GM23338 (cell line): ENCODE measurements around the gene MMP17. TPM values are rescaled to one million over a fixed set of nuclear protein-coding genes. Genes with fewer than 3 reads are reported as not detected.

Experiments used
- ATAC-seq: fragments of 200-7000 bp; cut with Tn5 transposase; 3 replicates; pipeline ENCODE4 v1.9.1; 2020
- DNase-seq: peaks from one replicate; pipeline ENCODE4 v3.0.0-alpha.2; 2015; ENCODE audit warnings: low spot score
- H2AFZ ChIP-seq: fragments of 200-600 bp; sonication (generic); 2 replicates; pipeline ENCODE4 v1.8.0; 2016; ENCODE audit warnings: antibody characterized with exemption, mild to moderate bottlenecking, moderate library complexity
- H3F3A ChIP-seq: fragments of 200-600 bp; sonication (generic); replicated peaks from 2 replicates; pipeline ENCODE4 v1.8.0; 2017; ENCODE audit warnings: antibody characterized with exemption, mixed run types, low read depth
- H3K27ac ChIP-seq: fragments of 200-600 bp; sonication (generic); 2 replicates; pipeline ENCODE4 v1.6.1; 2016; ENCODE audit warnings: low read depth
- H3K27me3 ChIP-seq: fragments of 200-600 bp; sonication (generic); 2 replicates; pipeline ENCODE4 v1.8.0; 2016; ENCODE audit warnings: mild to moderate bottlenecking, mixed run types, moderate library complexity; ENCODE audit not compliant: insufficient read depth
- H3K36me3 ChIP-seq: fragments of 200-600 bp; sonication (generic); 2 replicates; pipeline ENCODE4 v1.8.0; 2016; ENCODE audit warnings: mild to moderate bottlenecking; ENCODE audit not compliant: insufficient read depth
- H3K4me1 ChIP-seq: fragments of 200-600 bp; sonication (generic); 2 replicates; pipeline ENCODE4 v1.8.0; 2016; ENCODE audit warnings: mild to moderate bottlenecking, moderate library complexity; ENCODE audit not compliant: insufficient read depth
- H3K4me2 ChIP-seq: fragments of 200-600 bp; sonication (generic); 2 replicates; pipeline ENCODE4 v1.7.1; 2017; ENCODE audit warnings: mixed run types
- H3K4me3 ChIP-seq: fragments of 200-600 bp; sonication (generic); 2 replicates; pipeline ENCODE4 v1.6.1; 2016; ENCODE audit warnings: mixed run types
- H3K79me2 ChIP-seq: fragments of 200-600 bp; sonication (generic); replicated peaks from 2 replicates; pipeline ENCODE4 v1.8.0; 2017; ENCODE audit warnings: mild to moderate bottlenecking; ENCODE audit not compliant: insufficient read depth
- H3K9me2 ChIP-seq: fragments of 200-600 bp; sonication (generic); 2 replicates; pipeline ENCODE4 v1.8.0; 2017; ENCODE audit not compliant: insufficient read depth
- H4K20me1 ChIP-seq: fragments of 200-600 bp; sonication (generic); replicated peaks from 2 replicates; pipeline ENCODE4 v1.8.0; 2017; ENCODE audit warnings: mild to moderate bottlenecking; ENCODE audit not compliant: insufficient read depth
- H3K27ac Mint-ChIP-seq: 2 replicates; pipeline ENCODE4 v1.8.0; 2020; ENCODE audit warnings: inconsistent platforms, mild to moderate bottlenecking, moderate library complexity, mixed read lengths
- H3K27me3 Mint-ChIP-seq: 3 replicates; pipeline ENCODE4 v1.8.0; 2022; ENCODE audit warnings: low read depth, mild to moderate bottlenecking, moderate library complexity, mixed read lengths, inconsistent platforms; ENCODE audit not compliant: insufficient read depth, poor library complexity
- H3K36me3 Mint-ChIP-seq: 3 replicates; pipeline ENCODE4 v1.8.0; 2021; ENCODE audit warnings: low read depth, mild to moderate bottlenecking, inconsistent platforms, moderate library complexity, mixed read lengths
- H3K4me1 Mint-ChIP-seq: 3 replicates; pipeline ENCODE4 v1.8.0; 2020; ENCODE audit warnings: mild to moderate bottlenecking, inconsistent platforms, mixed read lengths
- H3K4me3 Mint-ChIP-seq: 3 replicates; pipeline ENCODE4 v1.8.0; 2021; ENCODE audit warnings: moderate library complexity, mild to moderate bottlenecking, inconsistent platforms, mixed read lengths
- H3K9me3 Mint-ChIP-seq: 3 replicates; pipeline ENCODE4 v1.8.0; 2020; ENCODE audit warnings: moderate library complexity, mild to moderate bottlenecking, inconsistent platforms, mixed read lengths
- CREB1 ChIP-seq: fragments of 250-450 bp; sonication (Bioruptor Pico); IDR thresholded peaks from 2 replicates; pipeline ENCODE4 v1.5.0; 2020; ENCODE audit warnings: low read depth, mild to moderate bottlenecking, moderate library complexity
- CTCF ChIP-seq, 2 experiments: fragments of 200-600 bp in 1 of 2; sonication (generic) in 1 of 2; conservative IDR thresholded peaks; 2 replicates each; pipeline versions ENCODE4 v1.5.1 to v1.6.1; 2016 to 2017; ENCODE audit warnings: antibody characterized with exemption in 2 of 2, low read depth in 2 of 2, mild to moderate bottlenecking in 2 of 2, moderate library complexity in 1 of 2
- ETS1 ChIP-seq: IDR thresholded peaks from 2 replicates; pipeline ENCODE4 v1.6.1; 2016; ENCODE audit warnings: antibody characterized with exemption
- EZH2phosphoT487 ChIP-seq: fragments of 200-600 bp; sonication (generic); IDR thresholded peaks from one replicate; pipeline ENCODE4 v1.8.1; 2018; ENCODE audit warnings: antibody characterized with exemption; ENCODE audit not compliant: unreplicated experiment
- POLR2AphosphoS5 ChIP-seq: IDR thresholded peaks from 2 replicates; pipeline ENCODE4 v1.6.1; 2016; ENCODE audit warnings: antibody characterized with exemption, low read depth
- STAT1 ChIP-seq: IDR thresholded peaks from one replicate; pipeline ENCODE4 v1.6.1; 2016; ENCODE audit warnings: antibody characterized with exemption; ENCODE audit not compliant: unreplicated experiment
- ZNF331 ChIP-seq: fragments of 250-450 bp; sonication (Bioruptor Pico); IDR thresholded peaks from 2 replicates; pipeline ENCODE4 v1.5.0; 2020; ENCODE audit warnings: low read depth, mild to moderate bottlenecking, moderate library complexity
- ZNF462 ChIP-seq: fragments of 250-450 bp; sonication (Bioruptor Pico); IDR thresholded peaks from 2 replicates; pipeline ENCODE4 v1.5.0; 2020; ENCODE audit warnings: mild to moderate bottlenecking, moderate library complexity
- polyA plus RNA-seq: library from polyadenylated mRNA; unstranded; fragments of >200 nt; fragmentation: Nextera tagmentation; extraction: Ambion mirVana; gene quantifications from 2 replicates; pipeline ENCODE4 v1.2.1, GENCODE V29; 2016
- total RNA-seq: library from RNA; depleted of rRNA; stranded (reverse); fragments of >200 nt; shearing (Covaris generic); gene quantifications from 2 replicates; pipeline ENCODE4 v1.2.3, GENCODE V29; 2014

Gene MMP17
- total and polyA plus RNA-seq, 2 experiments from 2014 or later = 10.4 to 48.5 TPM

- Histone ChIP-seq H3F3A (no peaks in the 10 kb centered on the region), H3K36me3 (no peaks in the 10 kb centered on the region), H3K27me3 (no peaks in the 10 kb centered on the region), H3K27ac (no peak overlapping the region), H3K4me3 (no peak overlapping the region), H3K4me1 (no peaks in the 10 kb centered on the region), H2AFZ (no peak overlapping the region), H4K20me1 (no peaks in the 10 kb centered on the region; the same call in 1 of the 2 replicates), H3K79me2 (no peaks in the 10 kb centered on the region), H3K4me2 (no peak overlapping the region), H3K9me2 (no peaks in the 10 kb centered on the region)
- TF ChIP-seq ETS1 = no peak
- no peak for TF ChIP-seq EZH2phosphoT487
- no peak for TF ChIP-seq STAT1
- no peak for TF ChIP-seq CREB1 (CRISPR knock-in tag)
- TF ChIP-seq CTCF (conservative IDR thresholded peaks at IDR 0.05; ENCODE audit: low read depth in 2 of 2) = no peak
- TF ChIP-seq ZNF331 = no peak
- no peak for TF ChIP-seq POLR2AphosphoS5
- TF ChIP-seq ZNF462 (CRISPR knock-in tag) = no peak
- Mint-ChIP-seq H3K9me3 (no peaks in the 10 kb centered on the region), H3K27me3 (peaks cover 5% of the 10 kb centered on the region), H3K4me3 (no peak overlapping the region), H3K36me3 (peaks cover 68% of the 10 kb centered on the region), H3K4me1 (no peaks in the 10 kb centered on the region; the same call in 2 of the 3 replicates), H3K27ac (no peak overlapping the region)
- no peak for ATAC-seq
- DNase-seq = no peak
Observed at GRCh38 chr12:131842169-131842568, 14.0 kb downstream of the MMP17 start.
